SH-SY5Y (cell line): ENCODE measurements around the gene INPP4B.

Source experiments
- GATA2 ChIP-seq: IDR thresholded peaks from 2 replicates; pipeline ENCODE4 v1.6.1; 2011; ENCODE audit warnings: mild to moderate bottlenecking, low read depth, low read length
- GATA3 ChIP-seq: IDR thresholded peaks from 2 replicates; pipeline ENCODE4 v1.6.1; 2011; ENCODE audit warnings: low read depth, mild to moderate bottlenecking, low read length, moderate library complexity

GRCh38 chr4:142329313-142329712 is 516.8 kb downstream of the INPP4B start:
- no peak for TF ChIP-seq GATA2
- TF ChIP-seq GATA3 = no peak
